ENCODE measurements around the gene UNK. TPM values are rescaled to one million over a fixed set of nuclear protein-coding genes. Genes with fewer than 3 reads are reported as not detected.
"Not testable (repeated sequence)": the region's sequence is repeated elsewhere in the genome, so short reads cannot be mapped to it uniquely, and the experiment has no call there.

Gene UNK
- total RNA-seq, 1 experiment from 2014 or later = 32.1 TPM

GRCh38 chr17:75864448-75864871, 79.9 kb downstream of the UNK start:
- no peaks in the 10 kb centered on the region for H3K27me3 ChIP-seq (ENCODE audit: control insufficient read depth, insufficient read depth, low read length)
- intact Hi-C loops (cut with micrococcal nuclease; ENCODE audit: unreplicated experiment) = no loop called here
- TF ChIP-seq CTCF (IDR thresholded peaks at IDR 0.05) (no peak), SIN3A (IDR thresholded peaks at IDR 0.05; ENCODE audit: borderline replicate concordance, insufficient read depth, low read depth, low read length) (no peak), REST (IDR thresholded peaks at IDR 0.05; ENCODE audit: insufficient read depth in 1 of 2, low read depth in 2 of 2, low read length in 1 of 2) (no peak), TCF7L2 (IDR thresholded peaks at IDR 0.05; ENCODE audit: low read depth, low read length) (no peak), POLR2AphosphoS5 (IDR thresholded peaks at IDR 0.05; ENCODE audit: low read depth, low read length) (no peak)
- no peaks in the 10 kb centered on the region for H3K9me3 ChIP-seq (ENCODE audit: control insufficient read depth, insufficient read depth, low read depth, low read length)
- no TSS peak for BruUV-seq (replicated peaks)
- H3K4me1 ChIP-seq (ENCODE audit: control insufficient read depth, insufficient read depth, low read length) = peaks cover 3% of the 10 kb centered on the region
- DNase-seq (ENCODE audit: low read depth, low spot score) = no peak
- no peak overlapping the region for H3K27ac ChIP-seq (ENCODE audit: low read length)
- POLR2A ChIA-PET = interaction anchor here (0.6 kb wide), 1 partner anchor 85 kb away, joined by 3 read pairs; a partner anchor contains a TSS
- CTCF ChIA-PET = interaction anchor here (0.6 kb wide), 1 partner anchor 85 kb away, joined by 3 read pairs; a partner anchor contains a TSS
- no peaks in the 10 kb centered on the region for H3K36me3 ChIP-seq (ENCODE audit: control insufficient read depth, insufficient read depth, low read length)
- no peak for ATAC-seq
- no peak overlapping the region for H3K4me3 ChIP-seq (ENCODE audit: low read depth in 2 of 2, low read length in 2 of 2)
- in situ Hi-C loops (cut with HindIII; ENCODE audit: low pct_unique_long_range_greater_than_20kb, low sequenced_read_pairs) = no loop called here

GRCh38 chr17:75864887-75865286, 80.3 kb downstream of the UNK start:
- CTCF ChIA-PET = interaction anchor here (0.6 kb wide), 2 partner anchors 16 to 85 kb away, joined by 3 read pairs; a partner anchor contains a TSS
- H3K9me3 ChIP-seq (ENCODE audit: control insufficient read depth, insufficient read depth, low read depth, low read length); H3K27me3 ChIP-seq (ENCODE audit: control insufficient read depth, insufficient read depth, low read length); H3K27ac ChIP-seq (ENCODE audit: low read length); DNase-seq (ENCODE audit: low read depth, low spot score); H3K36me3 ChIP-seq (ENCODE audit: control insufficient read depth, insufficient read depth, low read length); H3K4me3 ChIP-seq (ENCODE audit: low read depth in 2 of 2, low read length in 2 of 2); ATAC-seq; BruUV-seq (replicated peaks); H3K4me1 ChIP-seq (ENCODE audit: control insufficient read depth, insufficient read depth, low read length); intact Hi-C loops (cut with micrococcal nuclease; ENCODE audit: unreplicated experiment); in situ Hi-C loops (cut with HindIII; ENCODE audit: low pct_unique_long_range_greater_than_20kb, low sequenced_read_pairs): not testable (repeated sequence)
- POLR2A ChIA-PET = interaction anchor here (0.6 to 0.7 kb wide), 2 partner anchors 85 to 791 kb away, joined by 3 to 7 read pairs; a partner anchor contains a TSS

GRCh38 chr17:75865404-75866188, 81.0 kb downstream of the UNK start:
- H3K27ac ChIP-seq (ENCODE audit: low read length); ATAC-seq; DNase-seq (ENCODE audit: low read depth, low spot score); H3K27me3 ChIP-seq (ENCODE audit: control insufficient read depth, insufficient read depth, low read length); in situ Hi-C loops (cut with HindIII; ENCODE audit: low pct_unique_long_range_greater_than_20kb, low sequenced_read_pairs); H3K9me3 ChIP-seq (ENCODE audit: control insufficient read depth, insufficient read depth, low read depth, low read length); H3K4me3 ChIP-seq (ENCODE audit: low read depth in 2 of 2, low read length in 2 of 2); H3K4me1 ChIP-seq (ENCODE audit: control insufficient read depth, insufficient read depth, low read length); H3K36me3 ChIP-seq (ENCODE audit: control insufficient read depth, insufficient read depth, low read length); intact Hi-C loops (cut with micrococcal nuclease; ENCODE audit: unreplicated experiment); BruUV-seq (replicated peaks): not testable (repeated sequence)
- CTCF ChIA-PET = interaction anchor here (0.6 kb wide), 1 partner anchor 15 kb away, joined by 3 read pairs; no protein-coding TSS in a partner anchor
- POLR2A ChIA-PET = interaction anchor here (0.7 kb wide), 1 partner anchor 792 kb away, joined by 7 read pairs; no protein-coding TSS in a partner anchor

- POLR2A ChIA-PET; H3K36me3 ChIP-seq (ENCODE audit: control insufficient read depth, insufficient read depth, low read length); H3K27ac ChIP-seq (ENCODE audit: low read length); intact Hi-C loops (cut with micrococcal nuclease; ENCODE audit: unreplicated experiment); BruUV-seq (replicated peaks); H3K9me3 ChIP-seq (ENCODE audit: control insufficient read depth, insufficient read depth, low read depth, low read length); DNase-seq (ENCODE audit: low read depth, low spot score); ATAC-seq; H3K4me3 ChIP-seq (ENCODE audit: low read depth in 2 of 2, low read length in 2 of 2); in situ Hi-C loops (cut with HindIII; ENCODE audit: low pct_unique_long_range_greater_than_20kb, low sequenced_read_pairs); H3K27me3 ChIP-seq (ENCODE audit: control insufficient read depth, insufficient read depth, low read length); CTCF ChIA-PET: not testable (repeated sequence)
- peaks cover 19% of the 10 kb centered on the region for H3K4me1 ChIP-seq (ENCODE audit: control insufficient read depth, insufficient read depth, low read length)
These were observed 84.2 kb downstream of the UNK start for GRCh38 chr17:75868730-75869281.

Measured in Panc1 (cell line).